ENCODE data around the gene LEMD3.

Gene LEMD3

GRCh38 chr12:65208125-65208524 lies 38.7 kb downstream of the LEMD3 start:
- TF ChIP-seq GATA2 (IDR thresholded peaks at IDR 0.05; ENCODE audit: low read depth, low read length) (no peak), GATA3 (IDR thresholded peaks at IDR 0.05; ENCODE audit: low read depth, low read length) (no peak)

- TF ChIP-seq GATA2 (IDR thresholded peaks at IDR 0.05; ENCODE audit: low read depth, low read length) (no peak; the same call in 1 of the 2 replicates), GATA3 (IDR thresholded peaks at IDR 0.05; ENCODE audit: low read depth, low read length) (no peak)
These were observed 39.7 kb downstream of the LEMD3 start for GRCh38 chr12:65208964-65209654.

- no peak for TF ChIP-seq GATA3 (IDR thresholded peaks at IDR 0.05; ENCODE audit: low read depth, low read length)
These were observed 40.3 kb downstream of the LEMD3 start for GRCh38 chr12:65209655-65210043.

GRCh38 chr12:65217086-65217485 lies 47.7 kb downstream of the LEMD3 start:
- peak; percentile 84 for TF ChIP-seq GATA3 (IDR thresholded peaks at IDR 0.05; ENCODE audit: low read depth, low read length)
- TF ChIP-seq GATA2 (IDR thresholded peaks at IDR 0.05; ENCODE audit: low read depth, low read length) = peak; percentile 80

GRCh38 chr12:65220761-65221160 lies 51.4 kb downstream of the LEMD3 start:
- TF ChIP-seq GATA3 (IDR thresholded peaks at IDR 0.05; ENCODE audit: low read depth, low read length) = no peak
- TF ChIP-seq GATA2 (IDR thresholded peaks at IDR 0.05; ENCODE audit: low read depth, low read length) = no peak

GRCh38 chr12:65229441-65229840 lies 60.1 kb downstream of the LEMD3 start:
- no peak for TF ChIP-seq GATA3 (IDR thresholded peaks at IDR 0.05; ENCODE audit: low read depth, low read length)
- no peak for TF ChIP-seq GATA2 (IDR thresholded peaks at IDR 0.05; ENCODE audit: low read depth, low read length)

GRCh38 chr12:65232476-65233077 lies 63.2 kb downstream of the LEMD3 start:
- TF ChIP-seq GATA2 (IDR thresholded peaks at IDR 0.05; ENCODE audit: low read depth, low read length) = no peak
- no peak for TF ChIP-seq GATA3 (IDR thresholded peaks at IDR 0.05; ENCODE audit: low read depth, low read length)

- TF ChIP-seq GATA3 (IDR thresholded peaks at IDR 0.05; ENCODE audit: low read depth, low read length) (no peak), GATA2 (IDR thresholded peaks at IDR 0.05; ENCODE audit: low read depth, low read length) (no peak)
These were observed 67.8 kb downstream of the LEMD3 start for GRCh38 chr12:65237153-65237552.

GRCh38 chr12:65238609-65239008 lies 69.2 kb downstream of the LEMD3 start:
- TF ChIP-seq GATA3 (IDR thresholded peaks at IDR 0.05; ENCODE audit: low read depth, low read length) (no peak), GATA2 (IDR thresholded peaks at IDR 0.05; ENCODE audit: low read depth, low read length) (no peak)

GRCh38 chr12:65248656-65249633 lies 79.6 kb downstream of the LEMD3 start:
- no peak for TF ChIP-seq GATA3 (IDR thresholded peaks at IDR 0.05; ENCODE audit: low read depth, low read length)
- no peak for TF ChIP-seq GATA2 (IDR thresholded peaks at IDR 0.05; ENCODE audit: low read depth, low read length)

GRCh38 chr12:65252515-65252914 lies 83.1 kb downstream of the LEMD3 start:
- TF ChIP-seq GATA2 (IDR thresholded peaks at IDR 0.05; ENCODE audit: low read depth, low read length) (no peak), GATA3 (IDR thresholded peaks at IDR 0.05; ENCODE audit: low read depth, low read length) (no peak)

- TF ChIP-seq GATA3 (IDR thresholded peaks at IDR 0.05; ENCODE audit: low read depth, low read length) (no peak), GATA2 (IDR thresholded peaks at IDR 0.05; ENCODE audit: low read depth, low read length) (no peak)
These were observed 88.6 kb downstream of the LEMD3 start for GRCh38 chr12:65257986-65258385.

GRCh38 chr12:65259501-65259900 lies 90.1 kb downstream of the LEMD3 start:
- TF ChIP-seq GATA2 (IDR thresholded peaks at IDR 0.05; ENCODE audit: low read depth, low read length) (no peak), GATA3 (IDR thresholded peaks at IDR 0.05; ENCODE audit: low read depth, low read length) (no peak)

GRCh38 chr12:65263777-65264176 lies 94.4 kb downstream of the LEMD3 start:
- TF ChIP-seq GATA3 (IDR thresholded peaks at IDR 0.05; ENCODE audit: low read depth, low read length) = no peak
- TF ChIP-seq GATA2 (IDR thresholded peaks at IDR 0.05; ENCODE audit: low read depth, low read length) = no peak
